ENCODE results near the gene MRGPRD.

Gene MRGPRD

GRCh38 chr11:69017951-69018350, 37.2 kb upstream of the MRGPRD start:
- no peaks in the 10 kb centered on the region for H3K9me3 ChIP-seq (ENCODE audit: insufficient read depth, low read depth, low read length)
- H3K27me3 ChIP-seq (ENCODE audit: insufficient read depth, low read length, poor library complexity, severe bottlenecking), result no peaks in the 10 kb centered on the region
- H2AFZ ChIP-seq (ENCODE audit: low read length), result no peak overlapping the region
- H3K9me2 ChIP-seq (replicated peaks; ENCODE audit: low read depth, low read length), result no peaks in the 10 kb centered on the region
- H4K20me1 ChIP-seq (ENCODE audit: insufficient read depth, low read length, poor library complexity, severe bottlenecking), result no peaks in the 10 kb centered on the region
- H3K79me2 ChIP-seq (ENCODE audit: insufficient read depth, low read length), result no peaks in the 10 kb centered on the region
- no peak overlapping the region for H3K9ac ChIP-seq (ENCODE audit: low read depth, low read length, poor library complexity, severe bottlenecking)
- no peak overlapping the region for H3K4me2 ChIP-seq (ENCODE audit: low read depth, low read length, poor library complexity, severe bottlenecking)
- no peaks in the 10 kb centered on the region for H3K36me3 ChIP-seq (ENCODE audit: insufficient read depth, low read length)
- H3K4me1 ChIP-seq (ENCODE audit: insufficient read depth, low read length, poor library complexity, severe bottlenecking), result no peaks in the 10 kb centered on the region
- no peak overlapping the region for H3K4me3 ChIP-seq (ENCODE audit: low read length, poor library complexity, severe bottlenecking)
- H3F3A ChIP-seq (ENCODE audit: low read depth), result no peaks in the 10 kb centered on the region
- TF ChIP-seq, protein P1, sequence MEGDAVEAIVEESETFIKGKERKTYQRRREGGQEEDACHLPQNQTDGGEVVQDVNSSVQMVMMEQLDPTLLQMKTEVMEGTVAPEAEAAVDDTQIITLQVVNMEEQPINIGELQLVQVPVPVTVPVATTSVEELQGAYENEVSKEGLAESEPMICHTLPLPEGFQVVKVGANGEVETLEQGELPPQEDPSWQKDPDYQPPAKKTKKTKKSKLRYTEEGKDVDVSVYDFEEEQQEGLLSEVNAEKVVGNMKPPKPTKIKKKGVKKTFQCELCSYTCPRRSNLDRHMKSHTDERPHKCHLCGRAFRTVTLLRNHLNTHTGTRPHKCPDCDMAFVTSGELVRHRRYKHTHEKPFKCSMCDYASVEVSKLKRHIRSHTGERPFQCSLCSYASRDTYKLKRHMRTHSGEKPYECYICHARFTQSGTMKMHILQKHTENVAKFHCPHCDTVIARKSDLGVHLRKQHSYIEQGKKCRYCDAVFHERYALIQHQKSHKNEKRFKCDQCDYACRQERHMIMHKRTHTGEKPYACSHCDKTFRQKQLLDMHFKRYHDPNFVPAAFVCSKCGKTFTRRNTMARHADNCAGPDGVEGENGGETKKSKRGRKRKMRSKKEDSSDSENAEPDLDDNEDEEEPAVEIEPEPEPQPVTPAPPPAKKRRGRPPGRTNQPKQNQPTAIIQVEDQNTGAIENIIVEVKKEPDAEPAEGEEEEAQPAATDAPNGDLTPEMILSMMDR (conservative IDR thresholded peaks at IDR 0.05; ENCODE audit: low read length), result no peak
- no peak for TF ChIP-seq EZH2phosphoT487 (IDR thresholded peaks at IDR 0.05; ENCODE audit: borderline replicate concordance)

- no peaks in the 10 kb centered on the region for H3K9me3 ChIP-seq (ENCODE audit: insufficient read depth, low read depth, low read length)
- no peak overlapping the region for H2AFZ ChIP-seq (ENCODE audit: low read length)
- H3K4me1 ChIP-seq (ENCODE audit: insufficient read depth, low read length, poor library complexity, severe bottlenecking), result no peaks in the 10 kb centered on the region
- no peaks in the 10 kb centered on the region for H3F3A ChIP-seq (ENCODE audit: low read depth)
- H3K4me2 ChIP-seq (ENCODE audit: low read depth, low read length, poor library complexity, severe bottlenecking), result no peak overlapping the region
- no peaks in the 10 kb centered on the region for H3K79me2 ChIP-seq (ENCODE audit: insufficient read depth, low read length)
- H3K4me3 ChIP-seq (ENCODE audit: low read length, poor library complexity, severe bottlenecking), result no peak overlapping the region
- H3K36me3 ChIP-seq (ENCODE audit: insufficient read depth, low read length), result no peaks in the 10 kb centered on the region
- no peak overlapping the region for H3K9ac ChIP-seq (ENCODE audit: low read depth, low read length, poor library complexity, severe bottlenecking)
- no peaks in the 10 kb centered on the region for H3K9me2 ChIP-seq (replicated peaks; ENCODE audit: low read depth, low read length)
- TF ChIP-seq EZH2phosphoT487 (IDR thresholded peaks at IDR 0.05; ENCODE audit: borderline replicate concordance), result no peak
- TF ChIP-seq, protein P1 (conservative IDR thresholded peaks at IDR 0.05; ENCODE audit: low read length), result no peak
- H3K27me3 ChIP-seq (ENCODE audit: insufficient read depth, low read length, poor library complexity, severe bottlenecking), result no peaks in the 10 kb centered on the region
- H4K20me1 ChIP-seq (ENCODE audit: insufficient read depth, low read length, poor library complexity, severe bottlenecking), result no peaks in the 10 kb centered on the region
These were observed 34.2 kb upstream of the MRGPRD start for GRCh38 chr11:69014898-69015549.

GRCh38 chr11:69014084-69014851, 33.5 kb upstream of the MRGPRD start:
- H3K9ac ChIP-seq (ENCODE audit: low read depth, low read length, poor library complexity, severe bottlenecking), result no peak overlapping the region
- no peaks in the 10 kb centered on the region for H3K36me3 ChIP-seq (ENCODE audit: insufficient read depth, low read length)
- H3K79me2 ChIP-seq (ENCODE audit: insufficient read depth, low read length), result no peaks in the 10 kb centered on the region
- no peaks in the 10 kb centered on the region for H3K4me1 ChIP-seq (ENCODE audit: insufficient read depth, low read length, poor library complexity, severe bottlenecking)
- no peaks in the 10 kb centered on the region for H3K27me3 ChIP-seq (ENCODE audit: insufficient read depth, low read length, poor library complexity, severe bottlenecking)
- no peaks in the 10 kb centered on the region for H4K20me1 ChIP-seq (ENCODE audit: insufficient read depth, low read length, poor library complexity, severe bottlenecking)
- TF ChIP-seq, protein P1 (conservative IDR thresholded peaks at IDR 0.05; ENCODE audit: low read length), result no peak
- TF ChIP-seq EZH2phosphoT487 (IDR thresholded peaks at IDR 0.05; ENCODE audit: borderline replicate concordance), result no peak
- H3K9me3 ChIP-seq (ENCODE audit: insufficient read depth, low read depth, low read length), result no peaks in the 10 kb centered on the region
- H2AFZ ChIP-seq (ENCODE audit: low read length), result no peak overlapping the region
- no peaks in the 10 kb centered on the region for H3K9me2 ChIP-seq (replicated peaks; ENCODE audit: low read depth, low read length)
- H3F3A ChIP-seq (ENCODE audit: low read depth), result no peaks in the 10 kb centered on the region
- no peak overlapping the region for H3K4me3 ChIP-seq (ENCODE audit: low read length, poor library complexity, severe bottlenecking)
- no peak overlapping the region for H3K4me2 ChIP-seq (ENCODE audit: low read depth, low read length, poor library complexity, severe bottlenecking)

All from Loucy (cell line).